Adrenal gland (tissue), 5 donors: Measurements from ENCODE around the gene MATN3.

ENCODE experiments used
- CTCF ChIP-seq, 6 experiments: fragments of 450-650 bp in 4 of 6; fragments of 200-600 bp in 2 of 6; sonication (generic) in 1 of 6; IDR thresholded peaks; 1 replicate in 5 of 6; 2 replicates in 1 of 6; pipeline versions ENCODE4 v1.5.1 to v1.8.0; 2016 to 2021; ENCODE audit warnings: antibody characterized with exemption in 6 of 6, mild to moderate bottlenecking in 2 of 6, moderate library complexity in 1 of 6
- POLR2A ChIP-seq, 2 donors: fragments of 450-650 bp; IDR thresholded peaks; one replicate each; pipeline ENCODE4 v1.6.1; 2017; ENCODE audit warnings: antibody characterized with exemption in 2 of 2, mild to moderate bottlenecking in 2 of 2, moderate library complexity in 1 of 2
- donor health status: DM: no; HTN: no; CAD: no.

DNA sequence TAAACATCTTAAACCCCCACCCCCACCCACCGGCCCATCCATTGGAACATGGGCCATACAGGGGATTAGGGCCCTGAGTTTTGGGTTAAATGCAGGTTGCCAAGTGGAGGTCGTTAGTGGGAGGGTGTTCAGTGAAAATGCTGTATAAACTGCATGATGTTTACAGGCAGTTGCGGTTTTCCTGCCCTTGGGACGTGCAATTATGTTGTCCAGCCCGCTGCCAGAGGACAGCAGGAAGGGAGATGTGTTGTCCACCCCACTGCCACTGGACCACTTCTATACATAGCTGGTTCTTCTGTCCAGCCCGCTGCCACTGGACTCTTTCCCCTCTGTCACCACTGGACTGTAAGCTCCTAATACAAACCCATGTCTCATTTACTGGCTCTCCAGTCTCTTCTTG is 41.7 kb upstream of the MATN3 start:
- no peak for TF ChIP-seq CTCF (IDR thresholded peaks at IDR 0.05)
- TF ChIP-seq POLR2A (IDR thresholded peaks at IDR 0.05), result no peak
